ENCODE measurements around the gene OGDH. TPM values are rescaled to one million over a fixed set of nuclear protein-coding genes. Genes with fewer than 3 reads are reported as not detected.

Gene OGDH
- total RNA-seq, 1 donor from 2014 or later, result 130 TPM

DNA sequence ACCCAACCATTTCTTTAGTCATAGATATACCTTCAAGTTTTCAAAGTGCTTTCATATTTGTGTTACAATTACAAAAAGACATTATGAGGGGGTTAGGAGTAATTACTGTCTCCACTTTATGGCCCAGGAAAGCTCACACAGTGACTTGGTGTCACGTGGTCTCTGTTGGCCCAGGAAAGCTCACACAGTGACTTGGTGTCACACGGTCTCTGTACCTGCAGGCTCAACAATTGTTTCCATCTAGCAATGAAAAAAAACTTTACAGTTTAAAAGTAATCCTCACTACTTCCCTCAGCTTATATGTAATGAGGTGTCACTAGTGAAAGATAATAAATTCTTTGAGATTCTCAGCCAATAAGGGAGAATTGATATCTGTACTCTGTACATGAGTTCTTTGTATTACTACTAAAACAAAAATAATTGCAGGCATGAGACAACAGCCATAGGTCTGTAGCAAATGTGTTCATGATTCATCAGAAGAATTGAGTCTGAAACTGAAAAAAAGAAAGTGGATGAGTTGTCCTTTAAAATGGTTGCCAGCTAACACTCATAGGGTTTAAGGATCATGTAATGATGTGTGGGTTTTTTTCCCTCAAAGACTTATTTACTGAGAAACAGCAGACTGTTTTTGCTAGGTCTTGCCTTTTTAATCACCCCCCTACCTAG lies 10.9 kb downstream of the OGDH start:
- intact Hi-C loops (cut with micrococcal nuclease), result no loop called here

DNA sequence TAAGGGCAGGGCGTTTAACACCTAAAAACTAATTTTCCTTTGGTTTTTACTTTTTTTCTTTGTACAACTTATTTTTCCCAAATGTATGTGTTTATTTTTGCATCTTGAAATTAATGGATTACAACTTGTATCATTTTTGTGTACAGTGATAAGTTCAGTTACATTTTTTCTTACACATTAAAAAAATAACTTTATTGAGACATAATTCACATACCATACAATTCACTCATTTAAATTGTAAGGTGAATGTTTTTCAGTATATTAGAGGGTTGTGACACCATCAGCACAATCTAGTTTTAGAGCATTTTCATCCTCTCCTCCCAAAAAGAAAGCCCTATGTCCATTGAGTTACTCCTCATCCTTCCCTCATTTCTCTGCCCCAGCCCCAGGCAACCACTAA lies 11.6 kb downstream of the OGDH start:
- intact Hi-C loops (cut with micrococcal nuclease), result no loop called here

DNA sequence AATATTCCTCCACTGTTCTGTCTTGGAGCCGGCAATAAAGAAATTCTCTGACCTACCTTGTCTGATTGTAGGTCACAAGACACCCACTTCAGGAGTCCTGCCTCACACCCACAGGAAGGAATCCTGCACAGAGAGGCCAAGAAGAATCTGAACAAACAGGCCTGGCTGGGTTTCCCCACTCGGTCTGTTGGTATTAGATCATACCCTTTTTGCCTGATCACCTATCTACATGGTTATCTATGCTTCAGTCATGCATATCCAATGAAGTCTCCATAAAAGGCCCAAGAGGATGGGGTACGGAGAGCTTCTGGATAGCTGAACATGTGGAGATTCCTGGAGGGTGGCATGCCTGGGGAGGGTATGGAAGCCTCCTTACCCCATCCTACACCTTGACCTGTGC lies 12.3 kb downstream of the OGDH start:
- intact Hi-C loops (cut with micrococcal nuclease), result no loop called here

DNA sequence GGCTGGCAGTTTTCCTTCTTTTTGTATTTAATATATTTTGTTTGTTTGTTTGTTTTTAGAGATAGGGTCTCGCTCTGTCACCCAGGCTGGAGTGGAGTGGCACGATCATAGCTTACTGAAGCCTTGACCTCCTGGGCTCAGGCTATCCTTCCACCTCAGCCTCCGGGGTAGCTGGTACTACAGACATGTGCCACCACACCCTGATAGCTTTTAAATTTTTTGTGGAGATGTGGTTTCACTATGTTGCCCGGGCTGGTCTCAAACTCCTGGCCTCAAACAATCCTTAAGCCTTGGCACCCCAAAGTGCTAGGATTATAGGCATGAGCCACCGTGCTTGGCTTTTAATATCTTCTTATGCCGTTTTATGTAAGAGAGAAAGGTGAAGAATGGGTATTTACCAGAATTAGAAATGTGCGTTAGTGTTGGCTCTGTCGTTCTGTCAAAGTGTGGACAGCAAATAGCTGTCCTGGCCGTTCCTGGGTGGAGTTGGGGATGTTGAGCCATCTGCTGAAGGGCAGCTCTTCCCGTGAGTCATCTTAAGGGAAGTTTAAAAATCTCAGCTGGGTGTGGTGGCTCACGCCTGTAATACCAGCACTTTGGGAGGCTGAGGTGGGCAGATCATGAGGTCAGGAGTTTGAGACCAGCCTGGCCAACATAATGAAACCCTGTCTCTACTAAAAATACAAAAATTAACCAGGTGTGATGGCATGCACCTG lies 14.8 kb downstream of the OGDH start:
- intact Hi-C loops (cut with micrococcal nuclease), result no loop called here

DNA sequence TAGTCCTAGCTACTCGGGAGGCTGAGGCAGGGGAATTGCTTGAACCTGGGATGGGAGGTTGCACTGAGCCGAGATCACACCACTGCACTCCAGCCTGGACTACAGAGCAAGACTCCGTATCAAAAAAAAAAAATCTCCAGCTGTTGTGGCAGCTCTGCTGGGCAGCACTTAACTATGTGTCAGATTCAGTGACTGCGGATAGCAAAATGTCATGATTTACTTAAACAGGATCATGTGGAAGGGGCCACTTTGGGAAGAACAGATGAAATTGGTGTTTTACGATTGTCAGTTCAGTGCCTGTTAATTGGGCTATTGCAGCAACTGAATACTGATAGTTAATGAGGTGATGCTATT lies 15.3 kb downstream of the OGDH start:
- intact Hi-C loops (cut with micrococcal nuclease), result loop anchor here (1.0 to 2.0 kb wide), 2 partner anchors 14 to 17 kb away; no protein-coding TSS in a partner anchor

DNA sequence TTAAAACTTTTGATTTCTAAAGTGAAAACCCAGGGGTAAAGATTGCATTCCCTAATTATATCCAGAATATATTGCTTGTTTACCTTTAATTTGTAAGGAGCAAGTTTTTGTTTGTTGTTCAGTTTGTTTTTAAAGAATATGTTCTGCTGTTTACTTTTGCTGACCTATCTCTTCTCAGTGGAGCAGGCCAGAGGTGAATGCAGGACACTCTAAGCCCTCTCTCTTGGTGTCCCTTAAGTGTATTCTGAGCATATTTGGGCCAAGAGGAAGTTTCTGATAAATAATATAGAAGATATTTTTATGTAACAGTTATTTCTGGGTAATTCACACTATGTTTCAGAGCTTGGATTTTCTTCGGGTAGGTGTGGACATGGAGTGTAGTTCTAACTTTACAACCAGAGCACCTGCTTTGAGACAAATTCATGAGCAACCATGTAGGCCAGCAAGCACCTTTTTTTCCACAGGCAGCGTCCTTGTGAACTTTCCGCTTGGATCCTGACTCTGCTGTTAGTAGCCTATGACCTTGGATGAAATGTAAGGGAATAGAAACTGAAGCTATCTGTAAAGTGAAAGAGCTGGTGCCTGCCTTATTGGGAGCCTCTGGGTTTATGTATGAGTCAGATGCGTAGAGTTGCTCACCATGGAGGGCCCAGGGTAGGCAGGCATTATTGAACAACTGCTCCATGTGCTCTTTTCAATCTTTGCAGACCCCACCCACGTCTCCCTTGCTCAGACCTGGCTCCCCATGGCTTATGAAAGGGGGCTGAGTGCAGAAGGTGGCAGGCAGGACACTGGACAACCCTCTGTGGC lies 16.1 kb downstream of the OGDH start:
- intact Hi-C loops (cut with micrococcal nuclease), result loop anchor here (1.0 to 2.0 kb wide), 2 partner anchors 15 to 16 kb away; no protein-coding TSS in a partner anchor

DNA sequence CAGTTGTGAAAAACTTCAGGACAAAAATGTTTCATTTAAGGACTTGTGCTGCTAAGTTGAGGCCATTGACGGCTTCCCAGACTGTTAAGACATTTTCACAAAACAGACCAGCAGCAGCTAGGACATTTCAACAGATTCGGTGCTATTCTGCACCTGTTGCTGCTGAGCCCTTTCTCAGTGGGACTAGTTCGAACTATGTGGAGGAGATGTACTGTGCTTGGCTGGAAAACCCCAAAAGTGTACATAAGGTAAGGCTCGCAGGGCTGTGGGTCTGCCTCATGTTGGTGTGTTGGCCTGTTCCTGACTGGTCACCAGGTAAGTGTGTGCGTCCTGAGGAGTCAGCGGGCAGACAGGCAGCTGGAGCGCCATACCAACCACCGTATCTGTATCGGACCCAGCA lies 17.9 kb downstream of the OGDH start:
- intact Hi-C loops (cut with micrococcal nuclease), result no loop called here

DNA sequence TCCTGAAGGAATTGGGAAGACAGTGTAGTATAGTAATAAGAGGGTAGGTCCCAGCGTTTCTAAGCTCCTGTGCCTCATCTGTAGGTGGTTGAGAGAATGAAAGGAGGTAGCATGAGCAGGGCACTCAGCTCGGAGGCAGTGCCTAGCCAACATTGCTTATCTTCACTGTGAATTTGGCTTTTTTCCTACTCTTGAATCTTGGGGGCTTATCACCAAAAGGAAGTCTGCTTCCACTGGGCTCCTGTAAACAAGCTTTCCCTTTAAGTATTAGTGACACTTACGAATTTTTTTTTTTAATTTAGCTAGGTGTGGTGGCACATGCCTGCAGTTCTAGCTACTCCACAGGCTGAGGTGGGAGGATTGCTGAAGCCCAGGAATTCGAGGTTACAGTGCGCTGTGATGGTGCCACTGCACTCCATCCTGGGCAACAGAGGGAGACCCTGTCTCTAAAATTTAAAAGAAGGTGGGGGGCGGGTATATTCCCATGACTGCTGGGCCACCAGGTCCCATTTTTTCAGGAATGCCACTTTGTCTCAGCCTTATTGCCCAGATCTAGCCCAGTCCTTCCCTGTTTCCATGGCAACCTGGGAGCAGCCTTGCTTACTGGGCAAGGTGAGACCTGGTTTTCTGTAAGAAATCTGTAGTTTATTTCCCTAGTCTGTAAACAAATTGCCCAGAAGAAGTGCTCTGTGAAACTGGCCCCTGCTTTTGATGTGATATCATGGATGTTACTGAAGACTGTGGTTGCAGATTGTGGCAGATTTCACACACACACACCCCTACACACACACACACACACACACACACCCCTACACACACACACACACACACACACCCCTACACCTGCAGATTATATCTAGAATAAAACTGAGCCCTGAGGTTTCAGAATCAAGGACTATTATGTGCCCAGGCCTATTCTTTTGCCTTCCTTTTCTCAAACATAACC lies 19.4 kb downstream of the OGDH start:
- intact Hi-C loops (cut with micrococcal nuclease), result no loop called here

DNA sequence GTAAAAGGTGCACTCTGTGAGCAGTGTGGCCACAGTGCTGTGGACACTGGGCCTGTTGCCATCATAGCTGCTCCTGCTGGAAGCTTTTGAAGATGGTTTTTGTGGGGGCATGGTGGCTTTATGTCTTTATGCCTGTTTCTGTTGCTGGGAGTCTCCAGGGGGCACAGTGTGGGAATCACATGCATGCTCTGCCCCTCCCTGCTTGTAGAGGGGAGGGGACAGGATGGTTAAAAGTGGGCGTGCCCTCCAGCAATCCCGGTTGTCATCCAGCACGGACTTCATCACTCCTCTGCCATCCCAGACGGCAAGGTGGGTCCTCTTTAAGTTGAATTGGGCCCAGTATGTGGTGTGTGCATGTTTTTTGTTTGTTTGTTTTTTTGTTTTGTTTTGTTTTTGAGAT lies 20.2 kb downstream of the OGDH start:
- intact Hi-C loops (cut with micrococcal nuclease), result no loop called here

DNA sequence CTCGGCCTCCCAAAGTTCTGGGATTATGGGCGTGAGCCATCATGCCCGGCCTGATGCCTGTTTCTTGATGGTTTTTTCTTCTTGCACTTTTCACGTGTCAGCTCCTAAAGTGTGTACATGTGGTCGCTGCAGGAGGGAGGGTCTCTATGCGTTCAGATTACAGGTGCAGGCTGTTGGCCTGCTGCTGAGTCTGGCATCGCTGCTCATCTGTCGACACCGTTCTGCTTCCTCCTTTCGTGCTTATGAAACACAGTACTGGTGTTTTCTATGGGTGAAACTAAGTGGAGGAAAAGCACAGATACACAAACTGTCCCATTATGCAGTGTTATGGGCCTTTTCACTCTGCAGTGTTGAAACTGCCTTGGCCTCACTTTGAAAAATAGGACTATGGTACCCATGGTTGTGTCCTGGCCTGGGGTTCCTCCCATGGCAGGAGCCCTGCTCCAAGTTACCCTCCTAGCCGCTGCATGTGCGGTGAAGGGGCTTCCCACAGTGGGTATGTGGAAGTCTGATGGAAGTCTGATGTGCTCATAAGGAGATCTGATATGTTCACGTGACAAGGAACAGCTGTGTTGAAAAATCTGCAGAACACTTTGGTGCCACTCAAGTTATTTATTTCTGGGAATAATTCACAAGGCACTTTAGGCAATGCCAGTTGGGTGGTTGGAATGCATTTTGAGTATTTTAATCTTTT lies 23.5 kb downstream of the OGDH start:
- intact Hi-C loops (cut with micrococcal nuclease), result loop anchor here (10.0 kb wide), 1 partner anchor 545 kb away; the partner anchor contains the start of gene POLM

DNA sequence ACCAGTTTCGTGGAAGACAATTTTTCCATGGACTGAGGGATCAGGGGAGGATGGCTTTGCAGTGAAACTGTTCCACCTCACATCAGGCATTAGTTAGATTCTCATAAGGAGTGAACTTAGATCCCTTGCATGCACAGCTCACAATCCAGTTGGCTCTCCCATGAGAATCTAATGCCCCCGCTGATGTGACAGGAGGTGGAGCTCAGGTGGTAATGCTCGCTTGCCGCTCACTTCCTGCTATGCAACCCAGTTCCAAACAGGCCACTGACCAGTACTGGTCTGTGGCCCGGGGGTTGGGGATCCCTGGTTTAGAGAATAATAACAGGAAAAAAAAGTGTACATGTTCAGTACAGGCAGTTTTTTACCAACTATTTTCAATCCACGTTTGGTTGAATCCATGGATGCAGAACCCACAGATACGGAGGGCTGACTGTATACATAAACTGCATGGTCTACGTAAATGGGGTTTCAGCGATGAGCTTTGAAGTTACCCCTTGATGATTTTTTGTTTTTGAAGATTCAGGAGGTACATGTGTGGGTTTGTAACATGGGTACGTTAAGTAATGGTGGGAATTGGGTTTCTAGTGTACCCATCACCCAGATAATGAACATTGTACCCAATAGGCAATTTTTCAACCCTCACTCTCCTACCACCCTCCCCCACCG lies 24.5 kb downstream of the OGDH start:
- intact Hi-C loops (cut with micrococcal nuclease), result loop anchor here (1.0 to 10.0 kb wide), 2 partner anchors 8 to 546 kb away; partner anchors contain the start of gene POLM

DNA sequence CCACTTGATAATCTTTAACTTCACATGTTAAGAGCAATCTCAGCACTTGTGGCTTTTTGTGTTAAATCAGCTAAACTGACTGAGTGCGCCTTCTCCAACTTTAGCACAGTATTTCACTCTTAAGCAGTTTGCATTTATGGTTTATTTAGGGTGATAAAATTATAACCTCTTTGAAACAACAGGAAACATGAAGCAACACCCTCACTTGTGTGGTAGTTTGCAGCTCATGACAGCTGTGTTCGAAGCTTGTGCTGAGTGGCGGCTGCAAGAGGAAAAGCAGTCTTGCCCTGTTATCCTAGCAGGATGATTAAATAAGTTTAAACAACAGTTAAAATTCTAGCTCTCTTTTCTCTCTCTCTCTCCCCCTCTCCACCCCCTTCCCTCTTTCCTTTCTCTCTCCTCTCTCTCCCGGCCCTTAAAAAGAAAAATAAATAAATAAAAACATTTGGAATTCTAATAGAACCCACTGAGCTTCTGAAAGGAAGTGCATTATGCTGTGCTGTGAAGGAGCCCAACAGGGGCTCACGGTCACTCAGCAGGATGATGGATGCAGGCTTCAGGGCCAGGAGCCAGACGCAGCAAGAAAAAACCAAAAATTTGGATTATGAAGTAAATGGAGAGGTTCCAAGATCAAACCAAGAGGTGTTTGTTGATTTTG lies 25.2 kb downstream of the OGDH start:
- intact Hi-C loops (cut with micrococcal nuclease), result loop anchor here (1.0 to 10.0 kb wide), 2 partner anchors 8 to 547 kb away; partner anchors contain the start of gene POLM

DNA sequence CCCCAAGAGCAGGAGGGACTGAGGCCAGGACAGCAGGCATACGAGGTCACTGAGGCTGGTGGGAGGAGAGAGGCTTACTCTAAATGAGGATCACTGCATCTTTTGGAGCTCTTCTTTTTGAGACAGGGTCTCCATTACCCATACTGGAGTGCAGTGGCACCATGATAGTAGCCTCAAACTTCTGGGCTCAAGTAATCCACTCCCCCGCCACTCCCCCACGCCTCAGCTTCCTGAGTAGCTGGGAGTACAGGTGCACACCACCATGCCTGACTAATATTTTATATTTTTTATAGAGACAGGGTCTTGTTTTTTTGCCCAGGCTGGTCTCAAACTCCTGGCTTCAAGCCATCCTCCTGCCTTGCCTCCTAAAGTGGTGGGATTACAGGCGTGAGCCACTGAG lies 25.8 kb downstream of the OGDH start:
- intact Hi-C loops (cut with micrococcal nuclease), result loop anchor here (10.0 kb wide), 1 partner anchor 547 kb away; the partner anchor contains the start of gene POLM

DNA sequence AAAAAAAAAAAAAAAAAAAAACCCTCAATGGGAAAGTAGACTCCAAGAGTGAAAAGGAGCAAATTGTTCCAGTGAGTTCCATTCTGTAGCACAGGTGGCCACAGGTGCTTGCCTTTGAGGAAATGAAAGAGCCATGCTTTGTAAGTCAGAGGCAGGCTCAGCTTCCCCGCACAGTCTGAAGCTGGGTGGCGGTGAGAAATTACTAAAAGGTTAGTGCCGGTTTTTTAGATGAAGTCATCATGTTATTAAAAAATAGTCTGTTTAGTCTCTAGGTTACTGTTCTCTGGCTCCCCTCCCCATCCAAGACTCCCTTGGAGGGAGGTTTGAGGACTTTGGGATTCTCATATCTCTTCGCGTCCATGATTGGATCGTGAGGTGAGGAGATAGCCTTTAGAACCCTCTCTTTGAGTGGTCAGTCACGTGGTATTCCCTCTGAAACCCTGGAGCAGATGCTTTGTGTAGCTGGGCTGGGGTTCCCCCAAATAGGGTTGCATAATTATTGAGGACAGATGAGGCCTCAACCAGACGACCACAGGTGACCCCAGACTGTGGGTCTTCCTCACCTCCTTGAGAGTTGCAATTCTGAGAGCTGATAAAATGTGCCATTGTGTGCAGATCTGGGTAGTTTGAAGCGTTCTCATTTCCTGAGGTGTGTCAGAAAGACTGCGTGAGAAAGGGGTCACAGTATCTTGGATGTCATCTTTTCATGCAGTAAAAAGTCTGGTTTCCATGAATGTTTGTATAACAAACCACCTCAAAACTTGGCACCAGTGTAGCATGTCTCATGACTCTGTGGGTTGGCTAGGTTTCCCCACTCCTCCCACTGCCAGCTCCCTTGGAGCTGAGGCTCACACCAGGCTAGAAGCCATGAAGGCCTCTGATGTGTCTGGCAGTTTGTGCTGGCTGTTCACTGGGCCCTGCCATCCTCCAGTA lies 27.1 kb downstream of the OGDH start:
- intact Hi-C loops (cut with micrococcal nuclease), result loop anchor here (10.0 kb wide), 1 partner anchor 549 kb away; the partner anchor contains the start of gene POLM

DNA sequence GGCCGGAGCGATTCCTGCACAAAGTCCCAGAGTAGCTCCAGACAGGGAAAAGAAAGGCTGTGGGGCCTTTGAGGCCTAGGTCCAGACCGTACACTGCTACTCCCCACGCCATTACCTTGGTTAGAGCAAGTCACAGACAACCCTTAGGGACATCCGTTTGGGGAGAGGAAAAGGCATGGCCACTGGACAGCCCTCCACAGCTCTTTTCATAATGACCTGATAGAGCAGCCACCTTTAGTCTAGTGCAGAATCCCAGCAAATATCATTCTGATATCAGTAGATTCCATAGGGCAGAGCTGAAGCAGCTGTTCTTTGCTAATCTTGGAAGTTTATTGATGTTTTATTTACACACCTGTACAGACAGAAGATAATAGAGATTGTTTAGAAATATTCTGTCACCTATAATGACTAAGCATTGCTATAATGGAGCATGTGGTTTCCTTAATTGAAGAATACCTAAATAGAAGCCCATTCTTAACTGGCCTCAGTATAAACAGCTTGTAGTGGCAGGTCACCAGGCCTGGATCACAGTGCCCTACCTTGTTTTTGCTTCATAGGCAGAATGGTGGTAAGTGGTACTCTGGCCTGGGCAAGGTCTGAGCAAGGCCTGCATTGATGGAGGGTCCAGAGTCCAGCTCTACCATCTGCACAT lies 27.9 kb downstream of the OGDH start:
- intact Hi-C loops (cut with micrococcal nuclease), result loop anchor here (10.0 kb wide), 1 partner anchor 550 kb away; the partner anchor contains the start of gene POLM

DNA sequence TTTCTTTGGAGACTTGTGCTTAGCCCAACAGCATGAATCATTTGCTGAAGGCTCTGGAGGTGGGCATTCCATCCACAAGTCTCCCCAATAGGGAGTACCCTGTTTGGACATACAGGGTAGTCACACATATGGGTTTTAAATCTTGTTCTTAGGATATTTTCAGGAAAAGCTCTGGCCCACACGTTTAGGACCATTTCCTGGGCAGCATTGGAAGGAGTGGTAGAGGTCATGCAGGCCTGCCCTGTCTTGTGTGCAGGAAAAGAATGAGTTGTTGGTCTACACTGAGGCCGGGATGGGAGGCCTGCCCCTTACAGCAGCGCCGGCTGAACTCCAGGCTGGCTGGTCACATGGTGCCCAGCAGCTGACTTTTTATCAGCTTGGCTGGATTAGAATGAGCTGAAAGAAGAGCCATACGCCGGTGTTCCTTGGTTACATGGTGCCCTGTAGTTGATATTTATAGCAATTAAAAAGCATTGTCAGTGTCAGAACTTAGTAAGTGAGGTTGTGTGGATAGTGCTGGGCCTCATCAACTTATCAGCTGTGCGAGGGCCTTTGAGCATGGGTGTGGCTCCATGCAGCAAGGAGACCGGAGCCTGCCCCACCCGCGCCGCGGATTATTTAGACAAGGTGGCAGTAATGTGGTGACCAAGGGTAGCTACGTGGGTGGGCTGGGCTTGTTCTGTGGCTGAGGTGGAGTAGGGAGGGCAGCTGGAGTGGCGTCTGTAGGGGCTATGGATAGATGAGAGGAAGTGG lies 28.6 kb downstream of the OGDH start:
- intact Hi-C loops (cut with micrococcal nuclease), result loop anchor here (10.0 kb wide), 1 partner anchor 550 kb away; the partner anchor contains the start of gene POLM

All from T-helper 2 cell treated with Interferon-gamma antibody and Interleukin-4, amounts not matched to agents 100 ng/mL and 5 ng/mL, for 36 hours (primary cell).